Adipocyte (in vitro differentiated cells): ENCODE measurements around the gene KIAA1755.

ENCODE experiments used
- DNase-seq: peaks from one replicate; pipeline ENCODE4 v3.0.0-alpha.2; 2015; ENCODE audit warnings: low read depth
- H3K27me3 ChIP-seq: replicated peaks from 2 replicates; pipeline ENCODE4 v1.7.0; 2013; ENCODE audit warnings: mild to moderate bottlenecking, low read length, moderate library complexity; ENCODE audit not compliant: control insufficient read depth, insufficient read depth
- H3K36me3 ChIP-seq: 2 replicates; pipeline ENCODE4 v1.7.0; 2013; ENCODE audit warnings: low read length, mild to moderate bottlenecking, moderate library complexity; ENCODE audit not compliant: control insufficient read depth, insufficient read depth, severe bottlenecking
- H3K4me1 ChIP-seq: 2 replicates; pipeline ENCODE4 v1.7.0; 2013; ENCODE audit warnings: mild to moderate bottlenecking, low read length, moderate library complexity; ENCODE audit not compliant: control insufficient read depth, insufficient read depth
- H3K4me3 ChIP-seq: 2 replicates; pipeline ENCODE4 v1.7.0; 2013; ENCODE audit warnings: mild to moderate bottlenecking, low read length, moderate library complexity
- H3K9ac ChIP-seq: 2 replicates; pipeline ENCODE4 v1.7.0; 2013; ENCODE audit warnings: mild to moderate bottlenecking, low read length, moderate library complexity
- H3K9me3 ChIP-seq: 2 replicates; pipeline ENCODE4 v1.7.0; 2013; ENCODE audit warnings: mild to moderate bottlenecking, low read length, moderate library complexity; ENCODE audit not compliant: control insufficient read depth

Gene KIAA1755

DNA sequence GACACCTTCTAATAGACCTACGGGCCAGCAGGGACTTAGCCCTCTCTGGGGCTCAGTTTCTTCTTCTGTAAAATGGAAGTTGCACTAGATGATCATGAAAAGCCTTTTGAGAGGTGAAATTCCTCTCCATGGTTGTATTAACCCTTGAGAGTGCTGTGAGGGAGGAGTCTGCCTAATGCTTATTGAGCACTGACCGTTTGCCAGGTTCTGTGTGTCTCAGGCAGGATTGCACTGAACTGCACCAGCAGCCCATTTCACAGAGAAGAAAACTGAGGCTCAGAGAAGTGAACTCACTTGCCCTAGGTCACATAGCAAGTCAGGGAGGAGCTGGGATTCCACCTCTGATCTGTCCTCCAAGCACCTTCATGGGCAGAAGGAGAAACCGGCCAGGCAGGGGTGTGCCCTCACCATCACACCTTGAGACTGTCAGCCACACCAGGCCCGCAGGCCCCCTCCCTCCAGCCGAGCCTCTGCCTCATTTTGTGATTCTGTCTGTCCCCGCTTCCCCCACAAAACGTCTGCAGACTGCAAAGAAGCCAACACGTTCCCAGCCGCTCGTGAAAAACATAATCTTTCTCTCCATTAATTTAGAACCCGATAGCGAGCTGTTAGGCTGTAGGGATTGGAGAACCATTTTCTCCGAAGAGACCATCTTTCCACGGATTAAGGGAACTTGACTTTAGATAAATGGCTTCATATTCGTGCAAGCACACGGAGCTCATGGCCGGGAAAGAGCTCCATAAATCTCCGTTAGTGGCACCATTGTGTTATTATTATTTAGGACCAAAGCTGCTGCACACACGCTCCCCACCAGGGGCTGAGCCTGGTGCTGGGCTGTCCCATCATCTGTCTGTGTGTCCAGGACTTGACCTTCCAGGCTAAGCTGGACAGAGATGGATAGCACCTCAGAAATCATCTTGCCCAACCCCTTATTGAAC lies 46.0 kb downstream of the KIAA1755 start:
- no peaks in the 10 kb centered on the region for H3K9me3 ChIP-seq
- H3K9ac ChIP-seq, result no peak overlapping the region
- no peaks in the 10 kb centered on the region for H3K36me3 ChIP-seq
- H3K27me3 ChIP-seq, result no peaks in the 10 kb centered on the region
- peaks cover 12% of the 10 kb centered on the region for H3K4me1 ChIP-seq
- DNase-seq, result no peak
- no peak overlapping the region for H3K4me3 ChIP-seq

DNA sequence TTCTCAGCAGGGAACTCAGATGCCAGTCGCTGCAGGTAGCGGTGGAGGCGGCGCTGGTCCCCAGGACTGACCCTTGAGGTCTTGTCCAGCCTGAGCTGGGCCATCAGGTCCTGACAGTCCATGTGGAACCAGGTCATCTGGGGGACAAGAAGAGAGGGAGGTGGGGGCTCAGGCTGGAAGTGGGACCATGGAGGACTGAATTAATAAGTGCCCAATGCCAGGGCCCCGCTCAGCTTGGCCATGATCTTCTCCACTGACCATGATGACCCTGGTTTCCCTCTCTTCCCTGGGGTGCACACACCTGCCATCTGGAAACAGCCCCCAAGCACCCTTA lies 47.0 kb downstream of the KIAA1755 start:
- Histone ChIP-seq H3K4me3 (no peak overlapping the region), H3K36me3 (no peaks in the 10 kb centered on the region), H3K9me3 (no peaks in the 10 kb centered on the region), H3K4me1 (peaks cover 19% of the 10 kb centered on the region), H3K27me3 (no peaks in the 10 kb centered on the region), H3K9ac (no peak overlapping the region)
- no peak for DNase-seq

DNA sequence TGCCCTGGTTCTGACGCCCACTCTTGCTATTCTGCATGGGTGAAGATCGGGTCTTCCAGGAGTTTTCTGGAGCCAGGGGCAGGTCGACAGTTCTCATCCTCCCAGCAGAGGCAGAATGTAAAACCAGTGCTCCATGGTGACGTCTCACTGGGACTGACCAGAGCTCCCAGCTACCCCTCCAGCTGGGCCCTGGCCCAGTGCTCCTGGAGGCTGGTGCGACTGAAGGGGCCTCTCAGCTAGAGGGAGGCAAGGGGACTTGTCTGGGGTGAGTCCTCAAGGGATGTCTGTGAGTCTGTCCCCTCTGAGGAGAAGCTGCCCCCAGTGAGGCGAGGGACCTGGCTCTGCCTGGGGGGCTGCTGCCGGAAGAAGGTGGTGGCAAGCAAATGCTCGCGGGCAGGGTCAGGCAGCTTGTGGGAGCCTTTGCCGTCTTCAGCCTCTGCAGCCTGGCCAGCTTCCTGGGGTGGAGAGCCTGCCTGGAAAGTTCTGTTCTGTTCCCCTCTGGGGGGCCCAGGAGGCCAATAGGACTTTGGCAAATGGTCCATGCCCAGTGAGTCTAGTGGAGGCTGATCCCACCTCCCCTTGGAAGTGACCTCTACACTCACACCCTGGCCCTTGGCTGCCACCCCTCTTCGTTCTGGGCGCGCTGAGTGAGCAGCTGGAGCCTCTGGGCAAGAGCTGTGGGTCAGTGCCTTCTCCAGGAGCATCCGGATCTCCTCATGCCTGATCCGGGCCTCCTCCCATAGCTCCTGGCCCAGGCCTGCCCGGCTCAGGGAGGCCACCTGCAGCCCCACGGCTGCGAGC lies 47.5 kb downstream of the KIAA1755 start:
- Histone ChIP-seq H3K9me3 (no peaks in the 10 kb centered on the region), H3K4me1 (peaks cover 14% of the 10 kb centered on the region), H3K27me3 (no peaks in the 10 kb centered on the region), H3K36me3 (no peaks in the 10 kb centered on the region), H3K9ac (no peak overlapping the region), H3K4me3 (no peak overlapping the region)
- DNase-seq, result no peak

DNA sequence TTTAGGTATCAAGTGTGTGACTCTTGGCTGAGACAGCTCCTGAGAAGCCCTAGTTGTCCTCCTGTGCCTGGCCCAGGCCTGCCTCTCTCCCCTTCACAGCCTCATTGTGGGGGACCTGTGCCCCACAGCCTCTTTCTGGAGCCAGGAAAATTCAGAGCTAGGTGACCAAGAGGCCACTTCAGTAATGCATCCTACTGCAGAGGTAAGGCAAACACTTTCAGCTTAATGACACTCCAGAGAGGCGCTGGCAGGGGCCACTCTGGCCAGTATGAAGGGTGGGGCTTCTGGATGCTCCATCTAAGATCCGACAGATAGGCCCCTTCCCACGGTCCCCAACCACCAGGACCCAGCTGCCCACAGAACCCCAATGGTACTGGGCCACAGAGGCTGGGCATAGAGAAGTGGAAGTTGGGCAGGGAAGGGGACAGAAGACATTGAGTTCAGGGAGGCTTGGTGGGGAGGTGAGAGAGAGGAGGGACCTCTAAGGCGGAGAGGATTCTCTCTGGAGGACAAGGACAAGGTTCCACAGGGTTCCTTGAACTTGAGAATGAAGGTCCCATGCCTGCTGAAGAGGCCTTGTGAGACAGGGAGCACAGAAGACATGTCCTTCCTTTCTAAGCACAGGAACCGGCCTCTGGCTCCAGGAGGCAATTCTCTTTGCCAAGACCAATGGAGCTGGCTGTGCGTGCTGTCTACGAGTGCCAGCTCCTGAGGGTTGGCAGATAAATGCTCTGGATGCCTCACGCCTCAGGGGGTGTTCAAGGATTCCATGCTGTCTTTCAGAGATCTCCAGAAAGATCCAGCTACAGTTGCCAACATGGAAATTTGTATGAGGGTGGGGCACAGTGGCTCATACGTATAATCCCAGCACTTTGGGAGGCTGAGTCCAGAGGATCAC lies 49.1 kb downstream of the KIAA1755 start:
- Histone ChIP-seq H3K9me3 (no peaks in the 10 kb centered on the region), H3K27me3 (no peaks in the 10 kb centered on the region), H3K4me1 (peaks cover 7% of the 10 kb centered on the region), H3K4me3 (no peak overlapping the region), H3K36me3 (no peaks in the 10 kb centered on the region), H3K9ac (no peak overlapping the region)
- DNase-seq, result no peak

DNA sequence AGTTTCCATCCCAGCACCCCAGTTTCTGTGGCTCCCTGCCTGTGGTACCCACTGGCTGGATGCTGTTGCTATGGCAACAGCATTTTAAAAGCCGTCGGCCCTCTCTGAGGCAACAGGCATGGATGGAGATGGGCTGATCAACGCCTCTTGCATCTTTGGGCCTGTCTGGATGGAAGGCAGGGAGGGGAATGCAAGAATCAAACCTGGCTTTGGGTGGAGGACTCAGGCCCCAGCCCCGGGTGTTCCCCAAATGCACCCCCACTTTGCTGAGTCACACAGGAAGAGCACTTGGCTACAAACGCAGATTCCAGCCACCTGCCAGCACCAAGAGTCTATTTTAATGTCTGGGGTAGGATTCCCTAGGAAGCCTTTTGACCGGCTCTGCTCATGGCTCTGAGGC lies 49.8 kb downstream of the KIAA1755 start:
- no peak overlapping the region for H3K9ac ChIP-seq
- H3K4me1 ChIP-seq, result peaks cover 7% of the 10 kb centered on the region
- no peak overlapping the region for H3K4me3 ChIP-seq
- DNase-seq, result no peak
- H3K36me3 ChIP-seq, result no peaks in the 10 kb centered on the region
- no peaks in the 10 kb centered on the region for H3K9me3 ChIP-seq
- H3K27me3 ChIP-seq, result no peaks in the 10 kb centered on the region

DNA sequence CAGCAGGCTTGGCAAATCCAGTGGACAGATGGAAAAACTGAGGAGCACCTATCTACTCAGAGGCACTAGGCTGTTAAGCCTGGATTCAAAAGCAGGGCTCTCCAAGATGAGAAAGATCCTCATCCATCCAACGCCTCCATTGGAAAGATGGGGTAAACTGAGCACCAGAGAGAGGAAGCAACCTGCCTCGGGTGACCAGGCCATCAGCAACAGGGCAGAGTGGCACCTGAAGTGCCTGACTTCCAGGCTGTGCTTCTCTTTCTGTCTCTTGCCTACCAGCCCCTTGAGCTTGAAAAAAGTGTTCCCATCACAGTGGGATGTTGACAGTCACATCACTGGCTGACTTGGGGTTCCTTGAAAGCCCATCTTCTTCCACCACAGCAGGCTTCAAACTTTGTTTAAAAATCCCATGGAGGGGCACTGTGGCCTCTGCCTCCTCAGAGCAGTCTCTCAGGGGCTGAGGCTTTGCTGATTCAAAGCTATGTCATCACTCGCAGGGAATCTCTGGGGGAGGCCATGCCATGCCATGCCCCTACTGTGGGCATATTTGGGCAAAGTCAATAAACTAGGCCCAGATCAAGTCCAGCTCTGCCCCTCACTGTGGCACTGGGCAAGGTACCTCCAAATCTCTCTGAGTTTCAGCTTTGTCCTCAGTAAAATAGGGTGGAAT lies 50.7 kb downstream of the KIAA1755 start:
- Histone ChIP-seq H3K4me3 (no peak overlapping the region), H3K9ac (no peak overlapping the region)
- DNase-seq, result no peak

DNA sequence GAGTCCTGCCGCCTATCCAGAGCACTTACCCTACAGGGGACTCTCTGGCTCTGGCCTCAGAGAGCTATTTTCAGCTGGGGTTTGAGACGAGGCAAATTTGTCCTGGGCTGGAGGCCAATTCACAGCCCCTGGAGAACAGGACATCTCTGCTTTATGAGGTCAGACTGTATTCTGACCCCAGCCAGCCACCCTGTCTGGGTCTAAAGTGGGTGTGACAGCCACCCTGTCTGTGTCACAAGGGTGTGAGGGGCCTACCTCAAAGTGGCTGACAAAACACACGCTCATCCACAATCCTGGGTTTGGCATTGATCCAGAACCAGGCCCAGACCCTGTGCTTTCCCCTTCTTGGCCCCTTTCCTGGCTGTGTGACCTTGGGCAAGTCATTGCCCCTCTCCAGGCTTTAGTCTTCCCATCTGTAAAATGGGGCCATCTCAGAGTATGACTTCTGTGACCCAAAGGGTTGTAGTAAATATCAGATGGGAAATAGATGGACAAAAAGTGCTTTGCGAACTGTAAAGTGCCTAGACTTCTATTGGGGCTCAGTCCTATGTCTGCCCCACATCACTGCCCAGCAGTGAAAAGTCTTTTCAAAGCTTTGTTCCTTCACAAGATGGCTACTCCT lies 51.4 kb downstream of the KIAA1755 start:
- Histone ChIP-seq H3K36me3 (no peaks in the 10 kb centered on the region), H3K27me3 (no peaks in the 10 kb centered on the region), H3K4me3 (no peak overlapping the region), H3K4me1 (peaks cover 7% of the 10 kb centered on the region), H3K9ac (no peak overlapping the region), H3K9me3 (no peaks in the 10 kb centered on the region)
- DNase-seq, result no peak

More for the DNA sequence above, 50.7 kb downstream of the KIAA1755 start:
- Histone ChIP-seq H3K27me3 (no peaks in the 10 kb centered on the region), H3K36me3 (no peaks in the 10 kb centered on the region), H3K9me3 (no peaks in the 10 kb centered on the region), H3K4me1 (peaks cover 7% of the 10 kb centered on the region)

DNA sequence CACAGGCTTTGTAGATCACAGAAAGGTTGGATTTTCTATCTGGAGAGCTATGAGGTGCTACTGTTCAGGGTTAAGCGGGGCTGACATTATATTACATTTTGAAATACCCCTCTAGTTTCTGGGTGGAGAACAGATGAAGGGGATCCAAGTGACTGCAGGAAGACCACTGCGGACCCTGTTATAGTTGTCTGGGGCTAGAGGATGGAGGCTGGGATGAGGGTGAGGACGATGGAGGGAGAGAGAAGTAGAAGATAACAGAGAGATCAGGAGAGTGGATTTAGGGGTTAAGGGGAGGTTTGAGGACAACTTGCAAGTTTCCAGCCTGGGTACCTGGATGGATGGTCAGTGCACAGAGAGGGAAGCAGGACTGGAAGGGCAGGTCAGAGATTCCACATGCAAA lies 52.0 kb downstream of the KIAA1755 start:
- Histone ChIP-seq H3K9me3 (no peaks in the 10 kb centered on the region), H3K4me3 (no peak overlapping the region)

DNA sequence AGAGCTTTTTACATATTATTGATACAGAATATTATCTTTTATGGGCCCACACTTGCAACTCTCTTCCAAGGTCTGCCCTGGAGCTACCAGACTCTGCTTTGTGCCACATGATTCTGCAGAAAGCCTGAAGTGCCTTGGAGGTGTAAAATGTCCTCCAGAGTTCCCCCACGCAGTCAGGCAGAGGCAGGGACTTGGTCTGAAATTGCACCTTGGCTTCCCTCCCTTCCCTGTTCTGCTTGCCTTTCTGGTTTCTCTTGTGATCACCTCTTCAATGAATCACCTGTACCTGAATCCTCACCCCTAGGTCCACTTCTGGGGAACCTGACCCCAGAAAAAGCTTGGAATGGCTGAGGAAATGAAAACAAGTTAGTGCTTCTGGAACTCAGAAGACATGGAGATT lies 52.4 kb downstream of the KIAA1755 start:
- H3K9ac ChIP-seq, result no peak overlapping the region
- no peak overlapping the region for H3K4me3 ChIP-seq
- no peaks in the 10 kb centered on the region for H3K9me3 ChIP-seq
- no peaks in the 10 kb centered on the region for H3K27me3 ChIP-seq
- no peaks in the 10 kb centered on the region for H3K36me3 ChIP-seq
- H3K4me1 ChIP-seq, result peaks cover 7% of the 10 kb centered on the region
- DNase-seq, result no peak

More for the DNA sequence above, 52.0 kb downstream of the KIAA1755 start:
- Histone ChIP-seq H3K36me3 (no peaks in the 10 kb centered on the region), H3K9ac (no peak overlapping the region), H3K27me3 (no peaks in the 10 kb centered on the region), H3K4me1 (peaks cover 7% of the 10 kb centered on the region)
- no peak for DNase-seq

DNA sequence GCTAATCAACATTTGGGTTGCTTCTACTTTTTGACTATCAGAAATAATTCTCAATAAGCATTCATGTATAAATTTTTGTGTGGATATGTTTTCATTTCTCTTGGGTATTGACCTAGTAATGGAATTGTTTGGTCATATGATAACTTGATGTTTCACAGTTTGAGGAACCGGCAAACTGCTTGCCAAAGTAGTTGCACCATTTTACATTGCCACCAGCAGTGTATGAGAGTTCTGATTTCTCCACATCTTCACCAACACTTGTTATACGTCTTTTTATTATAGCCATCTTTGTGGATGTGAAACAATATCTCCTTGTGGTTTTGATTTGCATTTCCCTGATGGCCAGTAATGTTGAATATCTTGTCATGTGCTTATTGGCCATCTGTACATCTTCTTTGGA lies 52.9 kb downstream of the KIAA1755 start:
- H3K36me3 ChIP-seq, result no peaks in the 10 kb centered on the region
- H3K4me3 ChIP-seq, result no peak overlapping the region
- H3K27me3 ChIP-seq, result no peaks in the 10 kb centered on the region
- H3K4me1 ChIP-seq, result peaks cover 7% of the 10 kb centered on the region
- no peaks in the 10 kb centered on the region for H3K9me3 ChIP-seq
- H3K9ac ChIP-seq, result no peak overlapping the region
- no peak for DNase-seq
